ENCODE results near the gene SPTAN1. TPM values are rescaled to one million over a fixed set of nuclear protein-coding genes. Genes with fewer than 3 reads are reported as not detected.

Gene SPTAN1
- total RNA-seq, 1 experiment from 2014 or later: 111 TPM

GRCh38 chr9:128577206-128577605, 24.8 kb downstream of the SPTAN1 start:
- POLR2A ChIA-PET: no interaction called here
- Histone ChIP-seq H3K4me1 (ENCODE audit: control insufficient read depth in 1 of 2, insufficient read depth in 2 of 2, low read length in 2 of 2) (no peaks in the 10 kb centered on the region), H3K4me2 (ENCODE audit: low read length) (no peak overlapping the region), H3K27me3 (ENCODE audit: insufficient read depth, low read length) (no peaks in the 10 kb centered on the region), H3K36me3 (ENCODE audit: control insufficient read depth in 1 of 2, insufficient read depth in 2 of 2, low read length in 2 of 2) (peaks cover 53 to 77% of the 10 kb centered on the region in 2 experiments), H3K27ac (ENCODE audit: low read depth, low read length) (no peak overlapping the region), H3K79me2 (ENCODE audit: insufficient read depth, low read length) (no peaks in the 10 kb centered on the region), H4K20me1 (ENCODE audit: insufficient read depth) (no peaks in the 10 kb centered on the region), H2AFZ (ENCODE audit: low read depth, low read length, poor library complexity, severe bottlenecking) (no peak overlapping the region), H3K9me2 (ENCODE audit: insufficient read depth) (no peaks in the 10 kb centered on the region), H3K4me3 (replicated peaks in 1 of 2; ENCODE audit: low read depth in 1 of 2, low read length in 2 of 2) (no peak overlapping the region), H3K9ac (ENCODE audit: low read length) (no peak overlapping the region), H3K9me3 (ENCODE audit: control insufficient read depth in 1 of 2, insufficient read depth in 1 of 2, low read depth in 1 of 2, low read length in 2 of 2) (no peaks in the 10 kb centered on the region)
- CTCF ChIA-PET: no interaction called here
- intact Hi-C loops (cut with micrococcal nuclease): no loop called here
- RAD21 ChIA-PET (ENCODE audit: low non-redundant PET in 1 of 2, low total read pairs in 2 of 2, uncharacterized antibody in 2 of 2, unreplicated experiment in 2 of 2): no interaction called here
- no TSS peak for BruUV-seq (replicated peaks)
- no peak for ATAC-seq
- DNase-seq (ENCODE audit: low read depth, low spot score): no peak
- TF ChIP-seq YY1 (IDR thresholded peaks at IDR 0.05; ENCODE audit: extremely low read depth, insufficient replicate concordance, low read depth, low read length) (no peak), EZH2 (IDR thresholded peaks at IDR 0.05) (no peak), FOSL1 (IDR thresholded peaks at IDR 0.05; ENCODE audit: low read depth) (no peak), POLR2AphosphoS5 (IDR thresholded peaks at IDR 0.05; ENCODE audit: low read depth, low read length) (no peak), CTCF (IDR thresholded peaks at IDR 0.05 in 2 of 3, conservative IDR thresholded peaks at IDR 0.05 in 1 of 3; ENCODE audit: borderline replicate concordance in 1 of 3, insufficient read depth in 1 of 3, low read depth in 2 of 3, low read length in 2 of 3) (no peak), EGR1 (IDR thresholded peaks at IDR 0.05; ENCODE audit: low read depth) (no peak), JUND (IDR thresholded peaks at IDR 0.05) (no peak), ZFX (IDR thresholded peaks at IDR 0.05) (no peak), SIN3A (IDR thresholded peaks at IDR 0.05; ENCODE audit: low read depth) (no peak), EZH2phosphoT487 (IDR thresholded peaks at IDR 0.05; ENCODE audit: borderline replicate concordance) (no peak), CEBPB (IDR thresholded peaks at IDR 0.05; ENCODE audit: low read depth) (no peak), ATF3 (IDR thresholded peaks at IDR 0.05) (no peak), SRF (IDR thresholded peaks at IDR 0.05; ENCODE audit: low read depth) (no peak), ZBTB33 (IDR thresholded peaks at IDR 0.05; ENCODE audit: extremely low read depth, insufficient replicate concordance, low read length) (no peak), ZNF274 (IDR thresholded peaks at IDR 0.05; ENCODE audit: low read depth, low read length) (no peak), RAD21 (IDR thresholded peaks at IDR 0.05; ENCODE audit: low read depth) (no peak)
